ENCODE measurements around the gene MYBPH. TPM values are rescaled to one million over a fixed set of nuclear protein-coding genes. Genes with fewer than 3 reads are reported as not detected.

MYBPH gene
- total and polyA plus RNA-seq, 2 donors (not counting 3 experiments of a cell fraction or from before 2014, with no cell fraction given) = not detected

DNA sequence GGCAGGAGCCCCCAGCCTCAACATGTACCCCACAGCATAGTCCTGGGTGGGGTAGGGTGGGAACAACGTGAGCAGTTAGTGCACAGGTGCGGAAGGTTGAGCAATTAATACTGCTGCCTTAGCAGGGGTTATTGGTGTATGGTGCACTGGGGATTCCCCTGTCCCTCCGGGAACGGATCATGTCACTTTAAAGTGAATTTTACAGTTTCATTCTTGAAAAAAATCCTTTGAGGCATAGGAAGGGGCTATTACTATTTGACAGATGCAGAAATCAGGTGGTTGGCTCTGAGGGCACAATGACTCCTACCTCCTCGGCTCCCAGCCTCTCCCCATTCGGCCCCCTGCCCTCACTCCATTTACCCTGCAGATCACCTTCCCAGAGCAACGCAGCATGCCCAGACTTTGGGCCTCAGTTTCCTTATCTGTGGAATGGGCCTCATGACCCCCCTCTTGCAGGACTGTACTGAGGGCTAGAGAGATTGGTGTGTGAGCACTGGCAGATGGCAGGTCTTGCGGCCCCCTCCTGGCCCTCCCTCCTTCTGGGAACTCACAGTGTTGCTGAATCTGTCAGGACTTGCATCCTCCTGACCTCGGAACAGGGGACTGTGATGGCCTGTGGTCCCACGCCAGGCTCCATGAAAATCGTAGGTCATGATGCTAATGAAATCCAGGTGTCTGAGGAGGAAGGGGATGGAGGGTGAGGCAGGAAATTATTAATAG lies 5.1 kb upstream of the MYBPH start:
- FAIRE-seq (no peak), DNase-seq (ENCODE audit: low read depth, low spot score) (no peak)
- ChIA-PET CTCF (no interaction called here), POLR2A (no interaction called here)
- no peak overlapping the region for H3K9ac ChIP-seq (replicated peaks; ENCODE audit: extremely low read depth, insufficient read depth, low read length)
- H3K4me1 ChIP-seq (ENCODE audit: control insufficient read depth, extremely low read depth, insufficient read depth, low read length) = peaks cover 6% of the 10 kb centered on the region
- no peak overlapping the region for H2AFZ ChIP-seq (ENCODE audit: low read depth, low read length)
- H3K9me3 ChIP-seq (replicated peaks; ENCODE audit: control insufficient read depth, insufficient read depth, low read length) = no peaks in the 10 kb centered on the region
- TF ChIP-seq JUN (IDR thresholded peaks at IDR 0.05; ENCODE audit: borderline replicate concordance, insufficient read depth, insufficient read length, low read depth) (no peak), POLR2AphosphoS5 (IDR thresholded peaks at IDR 0.05; ENCODE audit: insufficient read depth, low read depth, low read length) (no peak), POLR2A (IDR thresholded peaks at IDR 0.05; ENCODE audit: low read depth, low read length) (no peak), MYC (IDR thresholded peaks at IDR 0.05; ENCODE audit: low read depth, low read length) (no peak), FOS (IDR thresholded peaks at IDR 0.05; ENCODE audit: borderline replicate concordance, insufficient read depth, low read length) (no peak), EZH2 (IDR thresholded peaks at IDR 0.05; ENCODE audit: borderline replicate concordance, low read depth, low read length, severe bottlenecking) (no peak), GATA2 (IDR thresholded peaks at IDR 0.05; ENCODE audit: insufficient read depth, insufficient read length, low read depth, low read length) (no peak)
- TF ChIP-seq, protein P1, sequence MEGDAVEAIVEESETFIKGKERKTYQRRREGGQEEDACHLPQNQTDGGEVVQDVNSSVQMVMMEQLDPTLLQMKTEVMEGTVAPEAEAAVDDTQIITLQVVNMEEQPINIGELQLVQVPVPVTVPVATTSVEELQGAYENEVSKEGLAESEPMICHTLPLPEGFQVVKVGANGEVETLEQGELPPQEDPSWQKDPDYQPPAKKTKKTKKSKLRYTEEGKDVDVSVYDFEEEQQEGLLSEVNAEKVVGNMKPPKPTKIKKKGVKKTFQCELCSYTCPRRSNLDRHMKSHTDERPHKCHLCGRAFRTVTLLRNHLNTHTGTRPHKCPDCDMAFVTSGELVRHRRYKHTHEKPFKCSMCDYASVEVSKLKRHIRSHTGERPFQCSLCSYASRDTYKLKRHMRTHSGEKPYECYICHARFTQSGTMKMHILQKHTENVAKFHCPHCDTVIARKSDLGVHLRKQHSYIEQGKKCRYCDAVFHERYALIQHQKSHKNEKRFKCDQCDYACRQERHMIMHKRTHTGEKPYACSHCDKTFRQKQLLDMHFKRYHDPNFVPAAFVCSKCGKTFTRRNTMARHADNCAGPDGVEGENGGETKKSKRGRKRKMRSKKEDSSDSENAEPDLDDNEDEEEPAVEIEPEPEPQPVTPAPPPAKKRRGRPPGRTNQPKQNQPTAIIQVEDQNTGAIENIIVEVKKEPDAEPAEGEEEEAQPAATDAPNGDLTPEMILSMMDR (IDR thresholded peaks at IDR 0.05; ENCODE audit: extremely low read depth in 1 of 2, insufficient read depth in 1 of 2, low read depth in 1 of 2, low read length in 2 of 2) = no peak
- TF ChIP-seq, protein P2, sequence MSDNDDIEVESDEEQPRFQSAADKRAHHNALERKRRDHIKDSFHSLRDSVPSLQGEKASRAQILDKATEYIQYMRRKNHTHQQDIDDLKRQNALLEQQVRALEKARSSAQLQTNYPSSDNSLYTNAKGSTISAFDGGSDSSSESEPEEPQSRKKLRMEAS (IDR thresholded peaks at IDR 0.05; ENCODE audit: insufficient read depth, insufficient read length) = no peak
- H3K4me2 ChIP-seq (ENCODE audit: insufficient read depth, low read length) = no peak overlapping the region
- intact Hi-C loops (cut with micrococcal nuclease) (no loop called here), dilution Hi-C loops (cut with MboI; ENCODE audit: extremely low pct_ligation_motif_present, low sequenced_read_pairs) (no loop called here)
- no peaks in the 10 kb centered on the region for H3K36me3 ChIP-seq (ENCODE audit: control insufficient read depth in 2 of 2, extremely low read depth in 1 of 2, insufficient read depth in 2 of 2, low read length in 2 of 2)
- H3K4me3 ChIP-seq (replicated peaks in 1 of 3; ENCODE audit: insufficient read depth in 1 of 3, low read depth in 1 of 3, low read length in 3 of 3) = no peak overlapping the region
- no peak overlapping the region for H3K27ac ChIP-seq (ENCODE audit: insufficient read depth, low read depth, low read length)
- no peaks in the 10 kb centered on the region for H3K79me2 ChIP-seq (ENCODE audit: control insufficient read depth, insufficient read depth, low read length)
- no peaks in the 10 kb centered on the region for H3K9me1 ChIP-seq (replicated peaks; ENCODE audit: control insufficient read depth, extremely low read depth, insufficient read depth, low read length)
- no TSS peak for BruUV-seq (replicated peaks)
- no peaks in the 10 kb centered on the region for H4K20me1 ChIP-seq (replicated peaks; ENCODE audit: control insufficient read depth, extremely low read depth, insufficient read depth, low read length)
- peaks cover 0 to 3% of the 10 kb centered on the region in 2 experiments for H3K27me3 ChIP-seq (ENCODE audit: control insufficient read depth in 2 of 2, insufficient read depth in 2 of 2, low read length in 2 of 2)

Measured in endothelial cell of umbilical vein (primary cell).